HG02885 (cell line): ENCODE results near the gene KCNH4.

ENCODE experiments used
- ATAC-seq: cut with Tn5 transposase; IDR thresholded peaks from one replicate; pipeline ENCODE4 v1.9.1; 2021; ENCODE audit warnings: mild to moderate bottlenecking; ENCODE audit not compliant: unreplicated experiment, poor library complexity

Gene KCNH4

GRCh38 chr17:42120770-42121769, 59.9 kb downstream of the KCNH4 start, which contains the start of gene KAT2A:
KAT2A (minus strand) TSS chr17:42121367; CDS start chr17:42121304, 63 bp downstream.
- ATAC-seq = peak; percentile 78

DNA sequence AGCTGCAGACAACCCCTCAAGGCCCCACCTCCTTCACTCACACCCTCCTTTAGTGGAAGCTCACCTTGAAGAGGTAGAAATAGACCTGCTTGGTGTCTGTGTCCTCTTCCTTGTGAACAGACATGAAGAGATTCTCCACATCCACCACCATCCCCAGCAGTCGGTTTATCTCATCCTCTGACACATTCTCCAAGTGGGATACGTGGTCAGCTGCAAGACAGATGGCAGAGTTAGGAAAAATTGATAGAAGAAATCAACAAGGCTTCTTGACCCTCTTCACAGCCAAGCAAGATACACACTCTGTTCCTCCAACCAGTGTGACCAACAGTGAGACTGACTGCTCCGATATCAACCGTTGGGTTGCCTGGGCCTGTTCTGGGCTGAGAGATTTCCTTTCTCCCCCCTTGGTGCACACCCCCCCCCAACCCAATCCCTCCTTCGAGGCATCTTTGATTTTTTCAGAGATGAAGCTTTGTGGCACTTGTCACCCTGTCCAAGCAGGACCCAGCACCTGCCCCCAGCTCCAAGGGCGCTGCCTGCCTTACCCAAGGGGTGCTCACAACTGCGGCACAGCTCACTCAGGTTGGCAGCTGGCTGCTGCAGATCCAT, 60.7 kb downstream of the KCNH4 start:
- ATAC-seq = no peak

GRCh38 chr17:42119301-42119700, 61.6 kb downstream of the KCNH4 start:
- no peak for ATAC-seq

GRCh38 chr17:42118545-42118944, 62.4 kb downstream of the KCNH4 start:
- no peak for ATAC-seq

GRCh38 chr17:42118126-42118510, 62.8 kb downstream of the KCNH4 start:
- no peak for ATAC-seq

DNA sequence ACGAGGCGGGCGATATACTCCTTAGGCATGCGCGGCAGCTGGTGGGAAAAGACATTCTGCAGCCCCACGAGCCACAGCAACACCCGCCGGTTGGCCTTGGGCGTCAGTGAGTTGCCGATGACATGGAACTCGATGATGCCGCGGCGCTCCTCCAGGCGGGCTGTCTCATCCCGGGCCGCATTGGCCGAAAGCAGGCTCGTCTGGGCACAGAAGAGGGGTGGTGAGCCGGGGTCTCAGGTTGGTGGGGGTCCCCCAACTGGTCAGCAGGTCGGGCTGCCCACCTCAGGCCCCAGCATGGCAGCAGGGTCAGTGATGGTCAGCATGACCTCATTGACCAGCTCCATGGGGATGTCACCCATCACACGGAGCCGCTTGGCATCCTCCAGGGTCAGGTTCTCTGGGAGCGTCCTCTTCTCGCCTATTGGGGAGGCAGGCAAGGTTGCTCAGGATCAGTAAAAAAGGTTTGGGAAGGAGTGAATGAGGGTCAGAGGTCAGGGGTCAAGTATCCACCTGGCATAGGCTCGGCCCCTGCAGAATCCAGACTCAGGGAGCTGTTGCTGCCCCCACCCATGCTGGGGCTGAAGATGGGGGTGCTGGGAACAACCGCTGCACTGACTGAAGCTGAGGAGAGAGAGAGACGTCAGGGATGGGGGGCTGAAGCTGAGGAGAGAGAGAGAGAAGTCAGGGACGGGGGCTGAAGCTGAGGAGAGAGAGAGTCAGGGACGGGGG, 63.4 kb downstream of the KCNH4 start:
- no peak for ATAC-seq

DNA sequence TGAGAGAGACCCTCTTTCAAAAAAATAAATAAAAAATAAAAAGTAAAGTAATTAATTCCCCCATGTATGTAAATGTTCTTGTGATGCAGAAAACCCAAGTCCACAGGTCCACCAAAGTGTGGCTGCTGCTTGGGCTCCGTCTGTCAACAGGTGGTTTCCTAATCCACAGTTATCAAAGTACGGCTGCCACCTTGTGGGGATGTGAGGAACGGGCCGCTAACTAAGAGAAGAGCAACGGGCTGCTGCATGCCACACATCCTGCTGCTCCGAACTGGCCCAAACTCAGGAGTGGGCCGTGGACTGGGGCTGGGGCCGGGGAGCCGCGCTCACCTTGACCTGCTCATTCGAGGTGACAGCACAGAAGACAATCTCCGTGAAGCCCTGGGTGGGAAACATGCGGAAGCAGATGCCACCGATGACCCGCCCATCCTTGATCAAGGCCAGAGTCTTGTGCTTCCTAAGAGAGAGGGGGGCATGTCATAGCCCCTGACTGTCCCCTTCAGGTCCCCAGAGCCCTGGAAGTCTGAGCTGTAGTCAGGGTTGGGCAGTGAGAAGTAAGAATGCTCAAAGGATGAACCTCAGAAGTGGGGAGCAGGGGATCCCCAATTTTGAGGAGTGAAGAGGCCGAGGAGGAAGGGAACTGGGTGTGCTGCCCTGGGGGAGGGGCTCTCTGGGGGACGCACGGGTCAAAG, 64.1 kb downstream of the KCNH4 start:
- ATAC-seq = no peak

- ATAC-seq = no peak
These were observed 66.8 kb downstream of the KCNH4 start for GRCh38 chr17:42114118-42114517.

- ATAC-seq = no peak
These were observed 67.5 kb downstream of the KCNH4 start for GRCh38 chr17:42113293-42114069.

DNA sequence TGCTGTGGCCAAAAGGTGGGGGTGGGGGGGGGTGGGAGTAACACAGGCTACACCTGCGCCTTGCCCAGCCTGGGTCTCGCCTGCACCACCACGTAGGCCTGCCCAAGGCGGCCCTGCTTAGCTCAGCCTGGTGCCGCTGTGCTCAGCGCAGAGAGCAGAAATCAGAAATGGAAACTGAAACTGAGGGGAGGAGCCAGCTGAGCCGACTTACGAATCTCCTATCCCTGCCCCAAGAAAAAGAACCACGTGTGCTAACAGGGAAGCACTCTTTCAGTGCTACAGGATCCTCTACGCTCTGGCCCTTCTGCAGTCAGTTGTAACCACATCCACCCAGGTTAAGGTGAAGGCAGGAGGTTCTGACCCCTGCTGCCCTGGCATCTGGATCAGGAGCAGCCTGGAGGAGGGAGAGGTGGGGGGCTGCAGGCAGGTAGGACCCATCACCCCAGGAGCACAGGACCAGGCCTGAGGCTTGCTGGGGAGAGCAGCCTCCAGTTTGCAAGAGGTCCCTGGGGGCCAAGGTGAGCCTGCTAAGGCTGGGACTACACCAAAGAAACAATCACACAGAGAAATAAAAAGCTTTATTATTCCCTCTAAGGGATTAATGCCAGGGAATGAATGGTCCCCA, 68.3 kb downstream of the KCNH4 start, which contains the start of gene DHX58:
TSS of gene DHX58 (minus strand) at position 163 of the 625 bp plus-strand sequence. CDS start 822 bp downstream, outside the sequence.
- ATAC-seq = peak; percentile 74

- ATAC-seq = no peak
These were observed 68.9 kb downstream of the KCNH4 start for GRCh38 chr17:42111871-42112551.

GRCh38 chr17:42111265-42111636, 69.7 kb downstream of the KCNH4 start:
- no peak for ATAC-seq

- no peak for ATAC-seq
These were observed 70.4 kb downstream of the KCNH4 start for GRCh38 chr17:42110301-42111264.

DNA sequence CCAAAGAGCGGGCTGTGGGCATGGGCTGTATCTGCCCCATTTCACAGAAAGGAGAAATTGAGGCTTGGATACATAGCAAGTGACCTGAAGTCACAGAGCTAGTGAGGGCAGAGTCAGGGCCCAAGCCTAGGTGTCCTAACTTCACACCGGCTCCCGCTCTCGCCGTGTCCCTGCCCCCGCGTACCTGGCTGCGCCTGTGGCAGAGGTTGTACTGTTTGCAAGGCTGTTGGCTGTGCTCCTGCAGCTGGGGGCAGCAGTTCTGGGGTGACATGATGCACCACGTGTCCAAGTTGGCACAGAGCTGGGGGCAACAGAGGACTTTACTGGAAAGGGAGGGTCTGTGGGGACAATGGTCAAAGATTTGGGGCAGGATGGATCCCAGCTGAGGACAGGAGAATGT, 71.9 kb downstream of the KCNH4 start:
- no peak for ATAC-seq

DNA sequence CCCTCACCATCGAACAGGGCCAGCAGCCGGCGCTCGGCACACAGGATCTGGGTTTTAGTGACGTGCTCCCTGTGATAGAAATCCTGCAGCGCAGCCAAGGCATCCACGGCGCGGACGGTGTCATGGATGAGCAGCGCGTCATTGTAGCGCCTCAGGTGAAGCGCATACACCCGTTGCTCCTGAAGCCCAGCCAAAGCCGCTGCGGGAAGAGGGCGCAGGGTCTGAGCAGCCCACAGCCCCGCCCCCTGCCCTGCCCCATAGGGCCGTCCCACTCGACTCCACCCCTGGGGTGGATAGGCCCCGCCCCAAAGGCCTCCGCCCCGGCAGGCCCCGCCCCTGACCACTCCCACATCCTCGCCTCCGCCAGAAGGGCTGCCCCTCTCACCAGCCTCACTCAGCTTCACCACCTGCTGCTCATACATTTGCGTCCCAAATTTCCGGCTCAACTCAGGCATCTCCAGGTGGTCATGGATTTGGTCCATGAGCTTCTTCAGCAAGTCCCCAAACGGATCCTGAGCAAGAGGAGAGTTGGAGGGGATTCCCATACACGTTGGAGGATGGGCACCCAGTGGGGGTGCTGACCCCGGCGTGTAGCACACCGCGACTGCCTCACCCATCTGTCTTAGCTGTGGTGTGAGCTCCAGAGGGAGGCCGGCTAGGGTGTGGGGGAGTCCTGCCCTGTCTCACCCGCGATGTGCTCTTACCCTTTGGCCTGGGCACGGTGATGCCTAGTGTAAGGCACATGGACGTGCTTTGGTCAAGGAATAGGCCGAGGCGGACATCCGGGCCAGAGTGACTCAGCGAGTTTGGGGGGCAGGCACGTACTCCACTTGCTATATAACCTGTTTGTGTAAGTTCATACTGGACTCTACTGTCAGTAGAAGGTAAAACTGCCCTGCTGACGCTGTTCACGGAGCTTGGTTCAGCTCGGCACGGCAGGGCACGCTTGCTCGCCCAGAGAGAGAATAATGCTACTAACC, 73.1 kb downstream of the KCNH4 start:
- peak; percentile 79 for ATAC-seq

GRCh38 chr17:42107124-42107523, 73.8 kb downstream of the KCNH4 start:
- no peak for ATAC-seq
